Measurements from ENCODE around the gene NOPCHAP1. TPM values are rescaled to one million over a fixed set of nuclear protein-coding genes. Genes with fewer than 3 reads are reported as not detected.
A peak's percentile ranks its signal among the peaks of the same experiment; 100 is the strongest.

The NOPCHAP1 gene
- total RNA-seq, 3 donors from 2014 or later = 10.4 to 12.8 (median 11.3) TPM

- H3K36me3 ChIP-seq (ENCODE audit: low read depth) = no peaks in the 10 kb centered on the region
- intact Hi-C loops (cut with DNase I, micrococcal nuclease) = no loop called here
- peaks cover 21% of the 10 kb centered on the region for H3K4me1 ChIP-seq (ENCODE audit: low read depth)
- no peak overlapping the region for H3K4me3 ChIP-seq
- TF ChIP-seq, protein P1, sequence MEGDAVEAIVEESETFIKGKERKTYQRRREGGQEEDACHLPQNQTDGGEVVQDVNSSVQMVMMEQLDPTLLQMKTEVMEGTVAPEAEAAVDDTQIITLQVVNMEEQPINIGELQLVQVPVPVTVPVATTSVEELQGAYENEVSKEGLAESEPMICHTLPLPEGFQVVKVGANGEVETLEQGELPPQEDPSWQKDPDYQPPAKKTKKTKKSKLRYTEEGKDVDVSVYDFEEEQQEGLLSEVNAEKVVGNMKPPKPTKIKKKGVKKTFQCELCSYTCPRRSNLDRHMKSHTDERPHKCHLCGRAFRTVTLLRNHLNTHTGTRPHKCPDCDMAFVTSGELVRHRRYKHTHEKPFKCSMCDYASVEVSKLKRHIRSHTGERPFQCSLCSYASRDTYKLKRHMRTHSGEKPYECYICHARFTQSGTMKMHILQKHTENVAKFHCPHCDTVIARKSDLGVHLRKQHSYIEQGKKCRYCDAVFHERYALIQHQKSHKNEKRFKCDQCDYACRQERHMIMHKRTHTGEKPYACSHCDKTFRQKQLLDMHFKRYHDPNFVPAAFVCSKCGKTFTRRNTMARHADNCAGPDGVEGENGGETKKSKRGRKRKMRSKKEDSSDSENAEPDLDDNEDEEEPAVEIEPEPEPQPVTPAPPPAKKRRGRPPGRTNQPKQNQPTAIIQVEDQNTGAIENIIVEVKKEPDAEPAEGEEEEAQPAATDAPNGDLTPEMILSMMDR (IDR thresholded peaks at IDR 0.05) = no peak
- no peak for DNase-seq
- no peak for ATAC-seq
- H3K9me3 ChIP-seq = no peaks in the 10 kb centered on the region
Measured at GRCh38 chr12:104960464-104960863, 25.7 kb upstream of the NOPCHAP1 start.

DNA sequence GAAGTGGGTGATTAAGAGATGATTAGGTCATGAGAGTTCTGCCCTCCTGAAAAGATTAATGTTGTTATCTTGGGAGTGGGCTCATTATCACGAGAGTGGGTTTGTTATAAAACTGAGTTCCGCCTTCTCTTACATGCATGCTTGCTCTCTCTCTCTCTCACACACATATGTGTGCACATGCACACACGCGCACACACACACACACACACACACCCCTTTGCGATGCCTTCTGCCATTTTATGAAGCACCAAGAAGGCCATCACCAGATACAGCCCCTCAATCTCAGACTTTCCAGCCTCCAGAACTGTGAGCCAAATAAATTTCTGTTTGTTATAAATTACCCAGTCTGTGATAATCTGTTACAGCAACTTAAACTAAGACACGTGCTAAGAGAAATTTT, 22.4 kb upstream of the NOPCHAP1 start:
- no peak for ATAC-seq
- Histone ChIP-seq H3K9me3 (no peaks in the 10 kb centered on the region), H3K4me3 (no peak overlapping the region), H3K4me1 (ENCODE audit: low read depth) (peaks cover 12% of the 10 kb centered on the region), H3K36me3 (ENCODE audit: low read depth) (no peaks in the 10 kb centered on the region)
- intact Hi-C loops (cut with DNase I, micrococcal nuclease) = no loop called here
- DNase-seq = no peak
- TF ChIP-seq, protein P1 (IDR thresholded peaks at IDR 0.05) = no peak

DNA sequence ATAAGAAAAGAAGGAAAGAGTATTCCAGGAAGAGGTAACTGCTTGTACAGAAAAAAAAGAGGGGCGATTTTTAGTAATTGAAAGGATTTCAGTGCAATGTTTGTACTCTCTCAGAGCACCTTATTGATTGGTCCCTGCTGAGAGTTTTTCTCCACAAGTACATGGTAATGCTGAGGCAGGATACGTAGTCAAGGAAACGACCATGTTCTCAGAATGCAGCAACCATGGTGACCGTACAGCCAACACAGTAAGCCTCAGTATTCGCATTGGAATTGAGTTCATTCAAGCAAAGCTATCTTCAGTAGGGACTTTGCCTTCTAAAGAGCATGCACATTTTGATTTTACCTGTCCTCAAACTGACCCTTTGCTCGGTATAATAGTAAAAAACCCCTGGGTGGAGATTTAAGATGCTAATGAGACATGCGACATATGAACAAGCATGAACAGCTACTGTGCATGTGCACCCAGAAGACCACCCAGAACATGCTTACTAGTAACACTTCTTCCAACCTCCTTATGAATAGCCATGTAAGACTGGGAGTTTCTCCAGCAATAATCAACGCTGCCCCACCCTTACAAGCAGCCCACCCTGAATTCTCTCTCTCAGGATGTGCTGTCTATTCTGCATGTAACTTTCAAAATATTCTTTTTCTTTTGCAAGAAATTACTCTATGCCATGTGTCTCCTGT, 21.8 kb upstream of the NOPCHAP1 start:
- Histone ChIP-seq H3K36me3 (ENCODE audit: low read depth) (no peaks in the 10 kb centered on the region), H3K9me3 (no peaks in the 10 kb centered on the region), H3K4me1 (ENCODE audit: low read depth) (peaks cover 6% of the 10 kb centered on the region), H3K4me3 (no peak overlapping the region)
- DNase-seq (no peak), ATAC-seq (no peak)
- TF ChIP-seq, protein P1 (IDR thresholded peaks at IDR 0.05) = no peak
- intact Hi-C loops (cut with DNase I, micrococcal nuclease) = no loop called here

DNA sequence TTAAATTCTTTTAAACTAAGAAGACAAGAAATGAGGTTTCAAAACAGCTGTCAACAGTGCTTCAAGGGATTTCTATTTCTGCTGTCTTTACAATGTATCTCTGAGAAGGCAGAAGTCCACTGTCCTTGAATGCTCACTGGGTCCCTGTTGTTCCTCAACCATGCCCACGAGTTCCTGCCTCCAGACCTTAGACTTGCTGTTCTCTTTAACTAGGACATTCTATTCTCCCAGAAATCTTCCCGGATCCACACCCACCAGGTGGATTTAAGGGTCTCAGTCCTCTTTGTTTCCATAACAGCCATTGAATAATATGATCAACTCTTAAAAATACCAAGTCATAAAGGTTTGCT, 21.3 kb upstream of the NOPCHAP1 start:
- Histone ChIP-seq H3K4me3 (no peak overlapping the region), H3K9me3 (no peaks in the 10 kb centered on the region), H3K4me1 (ENCODE audit: low read depth) (peaks cover under 1% of the 10 kb centered on the region), H3K36me3 (ENCODE audit: low read depth) (no peaks in the 10 kb centered on the region)
- intact Hi-C loops (cut with DNase I, micrococcal nuclease) = no loop called here
- TF ChIP-seq, protein P1 (IDR thresholded peaks at IDR 0.05) = no peak
- no peak for ATAC-seq
- DNase-seq = no peak

- no peaks in the 10 kb centered on the region for H3K36me3 ChIP-seq (ENCODE audit: low read depth)
- TF ChIP-seq, protein P1 (IDR thresholded peaks at IDR 0.05) = no peak
Measured at GRCh38 chr12:104966677-104967076, 19.4 kb upstream of the NOPCHAP1 start.

DNA sequence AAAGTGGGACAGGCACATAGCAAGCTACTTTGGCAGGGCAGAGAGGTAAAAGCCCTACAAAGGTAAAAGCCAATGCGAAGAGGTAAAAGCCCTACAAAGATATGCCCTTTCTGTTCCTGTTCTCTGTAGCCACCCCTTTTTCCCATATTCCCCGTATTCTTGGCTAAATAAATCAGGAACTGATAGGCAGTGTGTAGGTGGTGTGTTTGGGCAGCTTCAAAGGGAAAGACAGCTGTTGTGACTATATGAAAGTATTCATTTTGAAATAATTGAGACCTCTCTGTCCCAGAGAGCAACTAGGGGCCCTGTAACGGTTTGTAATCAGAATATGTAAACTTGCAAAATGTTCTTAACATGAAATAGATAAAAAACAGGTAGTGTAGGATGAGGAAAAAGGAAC, 16.8 kb upstream of the NOPCHAP1 start:
- H3K36me3 ChIP-seq (ENCODE audit: low read depth) = no peaks in the 10 kb centered on the region
- H3K4me1 ChIP-seq (ENCODE audit: low read depth) = no peaks in the 10 kb centered on the region
- H3K9me3 ChIP-seq = no peaks in the 10 kb centered on the region
- H3K4me3 ChIP-seq = no peak overlapping the region
- intact Hi-C loops (cut with DNase I, micrococcal nuclease) = no loop called here
- DNase-seq = no peak
- TF ChIP-seq, protein P1 (IDR thresholded peaks at IDR 0.05) = no peak
- ATAC-seq = no peak

More at GRCh38 chr12:104966677-104967076, 19.4 kb upstream of the NOPCHAP1 start:
- Histone ChIP-seq H3K4me1 (ENCODE audit: low read depth) (no peaks in the 10 kb centered on the region), H3K9me3 (no peaks in the 10 kb centered on the region), H3K4me3 (no peak overlapping the region)
- no peak for DNase-seq
- intact Hi-C loops (cut with DNase I, micrococcal nuclease) = no loop called here
- ATAC-seq = peak; percentile 12

Data from mucosa of descending colon (tissue), 3 donors.